HG03175 (cell line): ENCODE data around the gene ZBTB4.

Experiments used
- ATAC-seq: cut with Tn5 transposase; IDR thresholded peaks from one replicate; pipeline ENCODE4 v1.9.1; 2021; ENCODE audit warnings: mild to moderate bottlenecking, moderate library complexity; ENCODE audit not compliant: unreplicated experiment

Gene ZBTB4

GRCh38 chr17:7426896-7427489, 52.4 kb downstream of the ZBTB4 start:
- ATAC-seq = no peak

DNA sequence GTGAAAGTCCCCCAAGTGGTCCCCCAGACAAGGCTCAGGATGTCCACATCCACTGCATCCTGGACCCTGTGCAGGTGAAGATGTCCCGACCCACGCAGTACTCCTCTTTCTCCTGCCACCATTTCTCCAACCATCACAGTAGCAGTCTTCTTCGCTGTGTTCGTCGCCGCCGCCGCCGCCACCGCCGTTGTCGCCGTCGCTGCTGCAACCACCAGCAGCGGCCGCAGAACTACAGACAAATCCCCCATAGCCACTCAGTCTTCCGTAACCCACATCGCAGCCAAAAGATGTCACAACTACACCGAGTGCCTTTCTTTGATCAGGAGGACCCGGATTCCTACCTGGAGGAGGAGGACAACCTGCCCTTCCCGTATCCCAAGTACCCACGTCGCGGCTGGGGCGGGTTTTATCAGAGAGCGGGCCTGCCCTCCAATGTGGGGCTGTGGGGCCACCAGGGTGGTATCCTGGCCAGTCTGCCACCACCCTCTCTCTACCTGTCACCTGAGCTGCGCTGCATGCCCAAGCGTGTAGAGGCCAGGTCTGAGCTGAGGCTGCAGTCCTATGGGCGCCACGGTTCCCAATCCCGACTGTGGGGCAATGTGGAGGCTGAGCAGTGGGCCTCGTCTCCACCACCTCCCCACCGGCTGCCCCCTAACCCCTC, 53.1 kb downstream of the ZBTB4 start:
- no peak for ATAC-seq

DNA sequence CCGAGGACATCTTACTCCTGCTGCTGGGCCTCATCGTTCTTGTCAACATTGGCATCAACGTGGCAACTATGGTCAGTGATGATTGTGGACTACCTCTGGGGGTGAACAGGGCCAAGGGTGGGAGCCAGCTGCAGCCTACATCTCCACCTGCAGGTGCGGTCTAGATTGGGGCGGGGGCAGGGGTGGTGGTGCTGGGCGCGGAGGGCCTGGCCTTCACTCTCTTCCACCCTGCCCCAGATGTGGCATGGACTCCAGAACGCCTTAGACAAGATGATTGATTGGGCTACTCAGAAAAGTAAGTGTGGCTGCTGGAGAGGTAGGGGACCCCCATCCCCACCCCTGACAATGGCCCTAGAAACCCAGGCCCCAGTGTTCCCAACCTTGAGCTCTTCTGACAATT, 53.7 kb downstream of the ZBTB4 start:
- no peak for ATAC-seq

DNA sequence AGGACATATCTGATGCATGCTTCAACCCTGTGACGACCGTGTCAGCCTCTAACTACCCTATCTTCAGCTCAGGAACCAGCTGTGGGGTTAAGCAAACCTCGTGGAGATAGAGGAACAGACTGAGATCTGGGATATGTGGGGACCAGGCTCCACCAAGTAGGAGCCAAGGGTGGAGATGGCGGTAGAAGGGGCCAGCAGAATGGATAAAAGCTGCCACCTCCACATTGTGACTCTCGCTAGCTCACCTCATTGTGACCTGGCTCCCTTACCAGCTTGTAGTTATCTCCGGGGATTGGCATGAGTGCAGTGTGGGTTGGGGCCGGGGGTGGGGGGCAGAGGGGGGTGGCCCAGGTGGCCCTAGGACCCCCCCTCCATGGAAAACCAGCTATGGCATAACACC, 54.1 kb downstream of the ZBTB4 start, which contains the start of gene SPEM2:
TSS of gene SPEM2 (plus strand) at position 301 of the 400 bp plus-strand sequence. CDS start at position 374, 73 bp downstream.
- no peak for ATAC-seq

- no peak for ATAC-seq
Measured at GRCh38 chr17:7423679-7424078, 55.8 kb downstream of the ZBTB4 start.

GRCh38 chr17:7421186-7421585, 58.2 kb downstream of the ZBTB4 start:
- no peak for ATAC-seq

- ATAC-seq = no peak
Measured at GRCh38 chr17:7419819-7420610, 59.4 kb downstream of the ZBTB4 start, which contains the start of gene SPEM1. SPEM1 (plus strand) TSS chr17:7420324; CDS start chr17:7420385, 61 bp downstream.

GRCh38 chr17:7418472-7419152, 60.8 kb downstream of the ZBTB4 start:
- ATAC-seq = no peak

GRCh38 chr17:7417056-7417655, 62.3 kb downstream of the ZBTB4 start:
- no peak for ATAC-seq

DNA sequence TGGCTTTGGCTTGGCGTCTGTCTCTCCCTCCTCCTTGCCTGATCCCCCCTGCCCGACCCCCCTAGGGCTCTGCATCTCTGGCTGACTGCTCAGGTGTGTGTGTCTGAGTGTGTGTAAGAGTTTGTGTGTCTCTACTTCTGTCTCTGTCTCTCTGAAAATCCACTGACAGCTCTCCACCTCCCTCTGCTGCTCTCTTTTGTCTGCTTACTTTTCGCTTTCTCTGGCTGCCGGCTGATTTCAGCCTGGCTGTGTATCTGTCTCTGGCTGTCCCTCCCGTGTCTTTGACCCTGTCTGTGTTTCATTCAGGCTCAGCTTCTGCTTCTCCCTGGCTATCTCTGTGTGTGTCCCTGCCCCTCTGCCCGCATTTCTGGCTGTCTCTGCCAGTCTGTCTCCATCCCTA, 63.1 kb downstream of the ZBTB4 start:
- no peak for ATAC-seq

DNA sequence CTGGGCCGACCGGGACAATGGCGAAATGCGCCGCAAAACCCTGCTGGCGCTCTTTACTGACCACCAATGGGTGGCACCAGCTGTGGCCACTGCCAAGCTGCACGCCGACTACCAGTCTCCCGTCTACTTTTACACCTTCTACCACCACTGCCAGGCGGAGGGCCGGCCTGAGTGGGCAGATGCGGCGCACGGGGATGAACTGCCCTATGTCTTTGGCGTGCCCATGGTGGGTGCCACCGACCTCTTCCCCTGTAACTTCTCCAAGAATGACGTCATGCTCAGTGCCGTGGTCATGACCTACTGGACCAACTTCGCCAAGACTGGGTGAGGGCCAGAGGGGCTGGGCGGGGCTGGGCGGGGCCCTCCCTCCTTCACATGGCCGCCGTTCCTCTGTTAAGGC, 63.6 kb downstream of the ZBTB4 start:
- ATAC-seq = no peak

DNA sequence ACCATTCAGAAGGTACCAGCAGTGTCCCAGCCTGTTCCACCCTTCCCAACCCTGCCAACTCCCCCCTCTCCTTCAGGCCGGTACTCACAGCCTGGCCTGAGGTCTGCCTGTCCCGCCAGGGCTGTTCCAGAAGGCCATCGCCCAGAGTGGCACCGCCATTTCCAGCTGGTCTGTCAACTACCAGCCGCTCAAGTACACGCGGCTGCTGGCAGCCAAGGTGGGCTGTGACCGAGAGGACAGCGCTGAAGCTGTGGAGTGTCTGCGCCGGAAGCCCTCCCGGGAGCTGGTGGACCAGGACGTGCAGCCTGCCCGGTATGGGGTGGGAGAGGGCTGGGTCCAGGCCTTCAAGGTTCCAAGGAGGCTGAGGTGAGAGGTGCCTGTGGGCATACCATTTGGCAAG, 64.6 kb downstream of the ZBTB4 start:
- no peak for ATAC-seq

GRCh38 chr17:7413346-7413985, 66.0 kb downstream of the ZBTB4 start:
- ATAC-seq = no peak

- ATAC-seq = no peak
Measured at GRCh38 chr17:7411427-7411750, 68.0 kb downstream of the ZBTB4 start.

DNA sequence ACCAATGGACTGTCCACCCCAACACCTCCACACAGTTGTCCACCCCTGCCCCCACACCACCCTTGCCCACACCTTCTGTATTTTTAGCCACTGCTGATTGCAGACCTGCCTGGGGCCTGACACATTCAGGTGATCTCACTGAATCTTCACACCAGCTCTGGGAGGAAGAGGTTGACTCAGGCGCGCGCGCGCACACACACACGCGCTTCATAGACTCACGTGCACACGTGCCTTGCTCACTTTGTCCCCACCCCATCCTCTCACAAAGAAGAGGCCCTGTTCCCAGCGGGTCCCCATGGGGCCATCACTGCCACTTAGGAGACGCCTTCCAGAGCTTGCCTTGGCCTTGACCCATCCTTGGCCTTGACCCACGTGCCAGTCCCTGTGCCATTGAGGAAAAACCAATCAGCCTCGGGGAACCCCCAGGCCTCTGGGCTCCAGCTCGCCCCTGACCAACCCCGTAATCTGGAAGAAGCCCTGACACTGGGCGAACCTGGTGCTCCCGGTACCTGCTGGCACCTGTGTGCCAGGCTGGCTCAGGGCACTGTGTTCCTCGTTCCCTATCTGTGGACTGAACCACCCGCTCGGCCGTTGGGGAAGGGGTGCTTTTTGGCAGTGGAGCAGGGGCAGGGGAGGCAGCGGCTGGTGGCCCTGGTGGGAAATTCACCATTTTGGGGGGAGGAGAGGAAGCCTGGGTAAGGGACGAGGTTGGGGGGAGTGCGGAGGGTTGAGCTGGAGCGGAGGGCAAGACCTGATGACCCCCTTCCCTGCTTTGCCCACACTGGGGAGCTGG, 68.6 kb downstream of the ZBTB4 start:
- ATAC-seq = no peak

GRCh38 chr17:7409716-7410115, 69.7 kb downstream of the ZBTB4 start:
- ATAC-seq = no peak
